ENCODE results near the gene EBF3.

- TF ChIP-seq CTCF (conservative IDR thresholded peaks at IDR 0.05; ENCODE audit: low read depth, low read length) (no peak), EZH2 (IDR thresholded peaks at IDR 0.05; ENCODE audit: low read length, unreplicated experiment) (no peak), EZH2phosphoT487 (IDR thresholded peaks at IDR 0.05; ENCODE audit: borderline replicate concordance, low read length) (no peak)
Measured at GRCh38 chr10:129879655-129880054, 84.4 kb downstream of the EBF3 start.
